ENCODE results near the gene EIF4G3.
"Not testable (repeated sequence)": the region's sequence is repeated elsewhere in the genome, so short reads cannot be mapped to it uniquely, and the experiment has no call there.

Gene EIF4G3

GRCh38 chr1:21106709-21107108, 70.0 kb downstream of the EIF4G3 start:
- Histone ChIP-seq H3K4me1 (ENCODE audit: control insufficient read depth, insufficient read depth, low read length, poor library complexity, severe bottlenecking) (no peaks in the 10 kb centered on the region), H3K4me3 (ENCODE audit: extremely low read depth, insufficient read depth, low read length, poor library complexity, severe bottlenecking) (no peak overlapping the region), H3K36me3 (ENCODE audit: control insufficient read depth, insufficient read depth, low read length) (peaks cover 38% of the 10 kb centered on the region), H3K27ac (ENCODE audit: low read depth, low read length, severe bottlenecking) (no peak overlapping the region), H3K9me3 (ENCODE audit: control insufficient read depth, low read length) (no peaks in the 10 kb centered on the region)
- WGBS, 2 experiments (ENCODE audit: insufficient coverage in 2 of 2) = 100% methylated on average over 1 of the region's 2 CpGs; no CpG with 5 or more reads in 1 of the 2 experiments

GRCh38 chr1:21106238-21106637, 70.5 kb downstream of the EIF4G3 start:
- Histone ChIP-seq H3K27ac (ENCODE audit: low read depth, low read length, severe bottlenecking) (no peak overlapping the region), H3K4me3 (ENCODE audit: extremely low read depth, insufficient read depth, low read length, poor library complexity, severe bottlenecking) (no peak overlapping the region), H3K36me3 (ENCODE audit: control insufficient read depth, insufficient read depth, low read length) (peaks cover 33% of the 10 kb centered on the region), H3K4me1 (ENCODE audit: control insufficient read depth, insufficient read depth, low read length, poor library complexity, severe bottlenecking) (no peaks in the 10 kb centered on the region), H3K9me3 (ENCODE audit: control insufficient read depth, low read length) (no peaks in the 10 kb centered on the region)
- WGBS, 2 experiments (ENCODE audit: insufficient coverage in 2 of 2) = 86 to 94% methylated on average over 2 of the region's 2 CpGs

GRCh38 chr1:21105807-21106206, 70.9 kb downstream of the EIF4G3 start:
- Histone ChIP-seq H3K4me1 (ENCODE audit: control insufficient read depth, insufficient read depth, low read length, poor library complexity, severe bottlenecking) (no peaks in the 10 kb centered on the region), H3K4me3 (ENCODE audit: extremely low read depth, insufficient read depth, low read length, poor library complexity, severe bottlenecking) (no peak overlapping the region), H3K9me3 (ENCODE audit: control insufficient read depth, low read length) (no peaks in the 10 kb centered on the region), H3K27ac (ENCODE audit: low read depth, low read length, severe bottlenecking) (no peak overlapping the region), H3K36me3 (ENCODE audit: control insufficient read depth, insufficient read depth, low read length) (peaks cover 31% of the 10 kb centered on the region)
- WGBS, 2 experiments (ENCODE audit: insufficient coverage in 2 of 2) = 86 to 90% methylated on average over 2 of the region's 4 CpGs

DNA sequence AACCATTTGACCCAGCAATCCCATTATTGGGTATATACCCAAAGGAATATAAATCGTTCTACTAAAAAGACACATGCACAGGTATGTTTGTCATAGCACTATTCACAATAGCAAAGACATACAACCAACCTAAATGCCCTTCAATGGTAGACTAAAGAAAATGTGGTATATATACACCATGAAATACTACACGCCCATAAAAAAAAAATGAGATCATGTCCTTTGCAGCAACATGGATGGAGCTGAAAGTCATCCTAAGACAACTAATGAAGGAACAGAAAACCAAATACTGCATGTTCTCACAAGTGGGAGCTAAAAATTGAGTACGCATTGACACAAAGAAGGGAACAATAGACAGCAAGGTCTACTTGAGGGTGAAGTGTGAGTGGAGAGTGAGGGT, 72.0 kb downstream of the EIF4G3 start:
- 100% methylated on average over 1 of the region's 3 CpGs for WGBS, 2 experiments (ENCODE audit: insufficient coverage in 2 of 2)
- Histone ChIP-seq H3K4me3 (ENCODE audit: extremely low read depth, insufficient read depth, low read length, poor library complexity, severe bottlenecking) (no peak overlapping the region), H3K36me3 (ENCODE audit: control insufficient read depth, insufficient read depth, low read length) (peaks cover 40% of the 10 kb centered on the region), H3K27ac (ENCODE audit: low read depth, low read length, severe bottlenecking) (no peak overlapping the region), H3K4me1 (ENCODE audit: control insufficient read depth, insufficient read depth, low read length, poor library complexity, severe bottlenecking) (no peaks in the 10 kb centered on the region), H3K9me3 (ENCODE audit: control insufficient read depth, low read length) (no peaks in the 10 kb centered on the region)

DNA sequence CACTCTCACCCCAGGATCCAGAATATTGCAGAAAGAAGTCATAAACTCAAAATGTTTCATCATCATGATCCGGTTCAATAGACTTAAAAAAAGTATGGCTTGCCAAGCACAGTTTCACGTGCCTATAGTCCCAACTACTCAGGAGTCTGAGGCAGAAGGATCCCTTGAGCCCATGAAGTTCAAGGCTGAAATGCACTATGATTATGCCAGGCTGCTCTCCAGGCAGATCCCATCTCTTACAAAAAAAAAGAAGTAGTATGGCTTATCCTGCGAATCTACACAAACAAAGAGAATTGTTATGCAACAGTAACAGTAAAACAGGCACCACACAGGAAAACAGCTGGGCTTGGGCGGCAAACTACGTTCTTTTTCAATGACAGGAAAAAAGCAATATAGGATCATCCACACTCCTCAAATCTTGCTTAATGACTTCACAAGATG, 76.2 kb downstream of the EIF4G3 start:
- H3K27ac ChIP-seq (ENCODE audit: low read depth, low read length, severe bottlenecking) = no peak overlapping the region
- 87 to 96% methylated on average over 4 of the region's 5 CpGs for WGBS, 2 experiments (ENCODE audit: insufficient coverage in 2 of 2)
- no peaks in the 10 kb centered on the region for H3K9me3 ChIP-seq (ENCODE audit: control insufficient read depth, low read length)
- H3K36me3 ChIP-seq (ENCODE audit: control insufficient read depth, insufficient read depth, low read length) = peaks cover 42% of the 10 kb centered on the region
- no peaks in the 10 kb centered on the region for H3K4me1 ChIP-seq (ENCODE audit: control insufficient read depth, insufficient read depth, low read length, poor library complexity, severe bottlenecking)
- H3K4me3 ChIP-seq (ENCODE audit: extremely low read depth, insufficient read depth, low read length, poor library complexity, severe bottlenecking) = no peak overlapping the region

GRCh38 chr1:21099869-21100131, 76.9 kb downstream of the EIF4G3 start:
- Histone ChIP-seq H3K4me3 (ENCODE audit: extremely low read depth, insufficient read depth, low read length, poor library complexity, severe bottlenecking) (no peak overlapping the region), H3K36me3 (ENCODE audit: control insufficient read depth, insufficient read depth, low read length) (peaks cover 43% of the 10 kb centered on the region), H3K4me1 (ENCODE audit: control insufficient read depth, insufficient read depth, low read length, poor library complexity, severe bottlenecking) (no peaks in the 10 kb centered on the region), H3K9me3 (ENCODE audit: control insufficient read depth, low read length) (no peaks in the 10 kb centered on the region), H3K27ac (ENCODE audit: low read depth, low read length, severe bottlenecking) (no peak overlapping the region)
- 100% methylated on average over 1 of the region's 2 CpGs; no CpG with 5 or more reads in 1 of the 2 experiments for WGBS, 2 experiments (ENCODE audit: insufficient coverage in 2 of 2)

GRCh38 chr1:21099034-21099868, 77.4 kb downstream of the EIF4G3 start:
- 80% methylated on average over 1 of the region's 2 CpGs; no CpG with 5 or more reads in 1 of the 2 experiments for WGBS, 2 experiments (ENCODE audit: insufficient coverage in 2 of 2)
- no peak overlapping the region for H3K27ac ChIP-seq (ENCODE audit: low read depth, low read length, severe bottlenecking)

DNA sequence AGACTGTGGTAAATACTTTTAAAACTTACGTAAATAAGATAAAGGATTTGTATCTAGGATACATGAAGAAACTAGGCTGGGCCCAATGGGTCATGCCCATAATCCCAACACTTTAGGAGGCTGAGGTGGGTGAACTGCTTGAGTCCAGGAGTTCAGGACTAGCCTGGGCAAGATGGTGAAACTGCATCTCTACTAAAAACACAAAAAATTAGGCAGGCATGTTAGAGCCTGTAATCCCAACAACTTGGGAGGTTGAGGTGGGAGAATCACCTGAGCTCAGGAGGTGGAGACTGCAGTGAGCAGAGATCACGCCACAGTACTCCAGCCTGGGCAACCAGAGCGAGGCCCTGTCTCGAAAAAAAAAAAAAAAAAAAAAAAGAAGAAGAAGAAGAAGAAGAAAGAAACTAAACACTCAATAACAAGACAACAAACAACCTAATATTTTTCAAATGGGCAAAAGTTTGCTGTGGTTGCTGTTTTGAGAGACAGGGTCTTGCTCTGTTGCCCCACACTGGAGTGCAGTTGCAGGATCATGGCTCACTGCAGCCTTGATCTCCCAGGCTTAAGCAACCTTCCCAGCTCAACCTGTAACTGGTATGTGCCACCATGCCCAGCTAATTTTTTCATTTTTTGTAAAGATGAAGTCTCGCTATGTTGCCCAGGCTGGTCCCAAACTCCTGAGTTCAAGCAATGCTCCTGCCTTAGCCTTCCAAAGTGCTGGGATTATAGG, 78.3 kb downstream of the EIF4G3 start:
- H3K27ac ChIP-seq (ENCODE audit: low read depth, low read length, severe bottlenecking) = no peak overlapping the region
- no peaks in the 10 kb centered on the region for H3K9me3 ChIP-seq (ENCODE audit: control insufficient read depth, low read length)
- peaks cover 30% of the 10 kb centered on the region for H3K36me3 ChIP-seq (ENCODE audit: control insufficient read depth, insufficient read depth, low read length)
- H3K4me3 ChIP-seq (ENCODE audit: extremely low read depth, insufficient read depth, low read length, poor library complexity, severe bottlenecking) = no peak overlapping the region
- no peaks in the 10 kb centered on the region for H3K4me1 ChIP-seq (ENCODE audit: control insufficient read depth, insufficient read depth, low read length, poor library complexity, severe bottlenecking)
- WGBS, 2 experiments (ENCODE audit: insufficient coverage in 2 of 2) = 100% methylated on average over 1 of the region's 5 CpGs

More at GRCh38 chr1:21099034-21099868, 77.4 kb downstream of the EIF4G3 start:
- Histone ChIP-seq H3K4me1 (ENCODE audit: control insufficient read depth, insufficient read depth, low read length, poor library complexity, severe bottlenecking) (no peaks in the 10 kb centered on the region), H3K4me3 (ENCODE audit: extremely low read depth, insufficient read depth, low read length, poor library complexity, severe bottlenecking) (no peak overlapping the region), H3K36me3 (ENCODE audit: control insufficient read depth, insufficient read depth, low read length) (peaks cover 39% of the 10 kb centered on the region), H3K9me3 (ENCODE audit: control insufficient read depth, low read length) (no peaks in the 10 kb centered on the region)

DNA sequence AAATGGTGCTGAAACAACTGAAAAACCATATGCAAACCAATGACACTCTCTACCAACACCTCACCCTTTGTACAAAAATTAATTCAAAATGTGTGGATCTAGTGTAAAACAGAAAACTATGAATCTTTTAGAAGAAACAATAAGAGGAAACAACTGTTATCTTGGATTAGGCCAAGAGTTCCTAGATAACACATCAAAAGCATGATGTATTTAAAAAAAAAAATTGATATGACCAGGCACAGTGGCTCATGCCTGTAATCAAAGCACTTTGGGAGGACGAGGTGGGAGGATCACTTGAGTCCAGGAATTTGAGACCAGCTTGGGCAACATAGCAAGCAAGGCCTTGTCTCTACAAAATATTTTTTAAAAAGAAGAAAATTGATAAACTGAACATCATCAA, 79.0 kb downstream of the EIF4G3 start:
- 100% methylated on average over 1 of the region's 1 CpG; no CpG with 5 or more reads in 1 of the 2 experiments for WGBS, 2 experiments (ENCODE audit: insufficient coverage in 2 of 2)
- peaks cover 30% of the 10 kb centered on the region for H3K36me3 ChIP-seq (ENCODE audit: control insufficient read depth, insufficient read depth, low read length)
- no peaks in the 10 kb centered on the region for H3K9me3 ChIP-seq (ENCODE audit: control insufficient read depth, low read length)
- H3K4me1 ChIP-seq (ENCODE audit: control insufficient read depth, insufficient read depth, low read length, poor library complexity, severe bottlenecking) = no peaks in the 10 kb centered on the region
- no peak overlapping the region for H3K4me3 ChIP-seq (ENCODE audit: extremely low read depth, insufficient read depth, low read length, poor library complexity, severe bottlenecking)
- no peak overlapping the region for H3K27ac ChIP-seq (ENCODE audit: low read depth, low read length, severe bottlenecking)

GRCh38 chr1:21095976-21096375, 80.7 kb downstream of the EIF4G3 start:
- no peaks in the 10 kb centered on the region for H3K9me3 ChIP-seq (ENCODE audit: control insufficient read depth, low read length)
- H3K27ac ChIP-seq (ENCODE audit: low read depth, low read length, severe bottlenecking) = no peak overlapping the region
- H3K4me3 ChIP-seq (ENCODE audit: extremely low read depth, insufficient read depth, low read length, poor library complexity, severe bottlenecking) = no peak overlapping the region
- peaks cover 32% of the 10 kb centered on the region for H3K36me3 ChIP-seq (ENCODE audit: control insufficient read depth, insufficient read depth, low read length)
- no peaks in the 10 kb centered on the region for H3K4me1 ChIP-seq (ENCODE audit: control insufficient read depth, insufficient read depth, low read length, poor library complexity, severe bottlenecking)

GRCh38 chr1:21094282-21094681, 82.4 kb downstream of the EIF4G3 start:
- H3K4me3 ChIP-seq (ENCODE audit: extremely low read depth, insufficient read depth, low read length, poor library complexity, severe bottlenecking); H3K9me3 ChIP-seq (ENCODE audit: control insufficient read depth, low read length); H3K27ac ChIP-seq (ENCODE audit: low read depth, low read length, severe bottlenecking): not testable (repeated sequence)
- H3K36me3 ChIP-seq (ENCODE audit: control insufficient read depth, insufficient read depth, low read length) = peaks cover 21% of the 10 kb centered on the region
- no CpG with 5 or more reads among the region's 9 CpGs for WGBS, 2 experiments (ENCODE audit: insufficient coverage in 2 of 2)
- H3K4me1 ChIP-seq (ENCODE audit: control insufficient read depth, insufficient read depth, low read length, poor library complexity, severe bottlenecking) = peaks cover 10% of the 10 kb centered on the region

Data from mesodermal cell (in vitro differentiated cells).